Nephron (organoid): ENCODE results near the gene AFAP1L1.

ENCODE experiments used
- H3K27ac Mint-ChIP-seq, 3 experiments: 2 replicates each; pipeline ENCODE4 v1.8.0; 2020; ENCODE audit warnings: mixed read lengths in 3 of 3, mild to moderate bottlenecking in 2 of 3, moderate library complexity in 1 of 3
- H3K27me3 Mint-ChIP-seq: 2 replicates; pipeline ENCODE4 v1.8.0; 2021; ENCODE audit warnings: low read depth, mild to moderate bottlenecking, moderate library complexity, mixed read lengths
- H3K36me3 Mint-ChIP-seq: 2 replicates; pipeline ENCODE4 v1.8.0; 2020; ENCODE audit warnings: low read depth, mixed read lengths
- H3K4me1 Mint-ChIP-seq: 2 replicates; pipeline ENCODE4 v1.8.0; 2020; ENCODE audit warnings: mixed read lengths
- H3K4me3 Mint-ChIP-seq, 3 experiments: 2 replicates each; pipeline ENCODE4 v1.8.0; 2020; ENCODE audit warnings: mild to moderate bottlenecking in 3 of 3, mixed read lengths in 3 of 3, moderate library complexity in 2 of 3
- H3K9me3 Mint-ChIP-seq: 2 replicates; pipeline ENCODE4 v1.8.0; 2020; ENCODE audit warnings: mixed read lengths
- TF ChIP-seq, protein P1 (sequence below), 3 experiments: fragments of 200-600 bp; sonication (generic); IDR thresholded peaks; one replicate each; pipeline ENCODE4 v1.5.0; 2021; ENCODE audit warnings: antibody characterized with exemption in 3 of 3; ENCODE audit not compliant: unreplicated experiment in 3 of 3

The AFAP1L1 gene

DNA sequence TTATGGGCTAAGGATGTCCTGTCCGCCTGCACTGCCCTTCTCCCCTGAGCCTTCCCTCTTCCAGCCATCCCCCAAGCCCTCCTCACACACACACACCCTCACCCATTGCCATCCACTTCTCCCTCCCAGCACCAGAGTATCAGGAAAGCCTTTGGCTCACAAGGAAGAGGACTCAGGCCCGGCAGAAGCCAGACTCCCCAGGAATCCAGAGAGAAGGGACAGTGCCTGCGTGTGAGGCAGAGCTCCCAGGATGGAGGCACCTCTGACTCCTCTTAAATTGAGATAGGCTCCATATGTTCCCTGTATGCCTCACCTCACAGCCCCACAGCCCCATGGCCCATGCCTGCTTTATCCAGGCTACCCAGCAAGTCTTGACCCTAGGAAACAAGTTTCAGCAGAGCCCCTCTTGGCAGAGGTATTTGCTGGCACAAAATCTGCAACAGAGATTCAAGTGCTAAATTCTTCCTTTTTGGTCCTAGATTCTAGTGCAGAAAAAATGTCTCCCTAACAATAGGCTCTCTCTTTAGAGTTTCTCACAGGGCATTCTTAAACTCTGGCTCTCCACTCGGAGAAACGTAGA lies 106.7 kb downstream of the AFAP1L1 start:
- Mint-ChIP-seq H3K36me3 (no peaks in the 10 kb centered on the region), H3K9me3 (no peaks in the 10 kb centered on the region), H3K4me3 (peak overlapping the region; percentile 31 to 88 (median 83)), H3K27me3 (peaks cover 5% of the 10 kb centered on the region), H3K27ac (peak overlapping the region; percentile 80 to 98 (median 96)), H3K4me1 (peaks cover 69% of the 10 kb centered on the region)
- TF ChIP-seq, protein P1, sequence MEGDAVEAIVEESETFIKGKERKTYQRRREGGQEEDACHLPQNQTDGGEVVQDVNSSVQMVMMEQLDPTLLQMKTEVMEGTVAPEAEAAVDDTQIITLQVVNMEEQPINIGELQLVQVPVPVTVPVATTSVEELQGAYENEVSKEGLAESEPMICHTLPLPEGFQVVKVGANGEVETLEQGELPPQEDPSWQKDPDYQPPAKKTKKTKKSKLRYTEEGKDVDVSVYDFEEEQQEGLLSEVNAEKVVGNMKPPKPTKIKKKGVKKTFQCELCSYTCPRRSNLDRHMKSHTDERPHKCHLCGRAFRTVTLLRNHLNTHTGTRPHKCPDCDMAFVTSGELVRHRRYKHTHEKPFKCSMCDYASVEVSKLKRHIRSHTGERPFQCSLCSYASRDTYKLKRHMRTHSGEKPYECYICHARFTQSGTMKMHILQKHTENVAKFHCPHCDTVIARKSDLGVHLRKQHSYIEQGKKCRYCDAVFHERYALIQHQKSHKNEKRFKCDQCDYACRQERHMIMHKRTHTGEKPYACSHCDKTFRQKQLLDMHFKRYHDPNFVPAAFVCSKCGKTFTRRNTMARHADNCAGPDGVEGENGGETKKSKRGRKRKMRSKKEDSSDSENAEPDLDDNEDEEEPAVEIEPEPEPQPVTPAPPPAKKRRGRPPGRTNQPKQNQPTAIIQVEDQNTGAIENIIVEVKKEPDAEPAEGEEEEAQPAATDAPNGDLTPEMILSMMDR (IDR thresholded peaks at IDR 0.05; ENCODE audit: unreplicated experiment in 3 of 3) = no peak

DNA sequence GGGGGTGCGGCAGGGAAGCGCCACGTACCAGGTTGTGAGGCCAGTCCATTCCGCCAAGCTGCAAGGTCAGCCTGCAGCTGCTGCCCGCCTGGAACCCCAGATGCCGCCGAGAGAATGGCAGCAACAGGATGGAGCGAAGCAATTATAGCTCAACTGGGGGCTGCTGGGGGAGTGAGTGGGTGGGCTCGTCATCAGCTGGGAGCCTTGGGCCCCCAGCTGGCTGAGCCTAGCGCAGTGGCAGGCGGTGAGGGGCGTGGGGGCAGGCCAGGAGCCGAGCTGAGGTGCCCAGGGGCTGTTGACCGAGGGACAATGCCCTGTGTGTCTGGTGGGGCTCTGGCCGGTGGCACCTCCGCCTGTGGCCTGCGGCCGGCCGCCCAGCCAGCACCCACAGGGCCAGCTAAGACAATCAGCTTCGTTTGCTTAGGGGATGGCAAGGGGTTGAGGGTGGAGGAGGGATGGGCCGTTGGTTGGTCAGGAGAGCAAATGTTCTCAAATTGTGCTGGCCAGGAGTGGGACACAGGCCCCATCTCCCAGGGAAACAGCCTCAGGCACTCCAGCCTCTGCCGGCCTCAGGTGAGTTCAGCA lies 107.6 kb downstream of the AFAP1L1 start, which contains the start of gene IL17B:
Gene IL17B, minus strand, starts transcription at position 116 of the 585 bp plus-strand sequence. Its CDS starts 67 bp downstream, at position 49.
- peak within 1 kb of the TSS; percentile 40 to 88 (median 83) for H3K4me3 Mint-ChIP-seq
- peaks cover 5% of the 10 kb centered on the region for H3K27me3 Mint-ChIP-seq
- H3K27ac Mint-ChIP-seq = peak within 1 kb of the TSS; percentile 84 to 98 (median 96)
- H3K36me3 Mint-ChIP-seq = no peaks in the 10 kb centered on the region
- peaks cover 77% of the 10 kb centered on the region for H3K4me1 Mint-ChIP-seq
- TF ChIP-seq, protein P1 (IDR thresholded peaks at IDR 0.05; ENCODE audit: unreplicated experiment in 3 of 3) = no peak
- H3K9me3 Mint-ChIP-seq = no peaks in the 10 kb centered on the region

DNA sequence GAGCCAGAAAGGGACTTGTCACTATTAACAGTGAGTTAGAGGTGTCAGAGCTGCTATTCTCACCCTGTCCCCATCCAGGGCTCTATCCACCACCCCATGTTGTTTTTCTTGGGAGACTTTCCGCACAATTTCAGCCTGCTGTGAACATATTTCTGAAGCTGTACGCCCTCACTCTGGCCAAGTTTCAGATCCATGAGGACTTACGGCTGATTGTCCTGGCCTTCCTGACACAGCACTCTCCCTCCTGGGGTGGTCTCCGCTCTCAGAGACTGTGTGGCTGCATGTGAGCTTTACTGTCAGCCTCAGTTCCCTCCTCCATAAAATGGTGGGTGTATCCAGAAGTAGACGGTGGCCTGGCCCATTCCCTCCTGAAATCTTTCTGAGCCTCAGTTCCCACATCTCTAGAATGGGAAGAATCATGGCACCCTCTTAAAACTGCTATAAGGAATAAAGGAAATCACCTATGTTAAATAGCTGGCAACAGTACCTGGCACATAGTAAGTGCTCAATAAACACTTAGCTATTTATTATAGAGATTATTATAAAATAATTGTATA lies 108.2 kb downstream of the AFAP1L1 start:
- Mint-ChIP-seq H3K36me3 (no peaks in the 10 kb centered on the region), H3K9me3 (no peaks in the 10 kb centered on the region), H3K27ac (peak overlapping the region; percentile 84 to 96 (median 89)), H3K4me3 (peak overlapping the region in 2 of 3 experiments; percentile 61 to 88), H3K27me3 (peaks cover 5% of the 10 kb centered on the region), H3K4me1 (peaks cover 81% of the 10 kb centered on the region)
- TF ChIP-seq, protein P1 (IDR thresholded peaks at IDR 0.05; ENCODE audit: unreplicated experiment in 3 of 3) = no peak

DNA sequence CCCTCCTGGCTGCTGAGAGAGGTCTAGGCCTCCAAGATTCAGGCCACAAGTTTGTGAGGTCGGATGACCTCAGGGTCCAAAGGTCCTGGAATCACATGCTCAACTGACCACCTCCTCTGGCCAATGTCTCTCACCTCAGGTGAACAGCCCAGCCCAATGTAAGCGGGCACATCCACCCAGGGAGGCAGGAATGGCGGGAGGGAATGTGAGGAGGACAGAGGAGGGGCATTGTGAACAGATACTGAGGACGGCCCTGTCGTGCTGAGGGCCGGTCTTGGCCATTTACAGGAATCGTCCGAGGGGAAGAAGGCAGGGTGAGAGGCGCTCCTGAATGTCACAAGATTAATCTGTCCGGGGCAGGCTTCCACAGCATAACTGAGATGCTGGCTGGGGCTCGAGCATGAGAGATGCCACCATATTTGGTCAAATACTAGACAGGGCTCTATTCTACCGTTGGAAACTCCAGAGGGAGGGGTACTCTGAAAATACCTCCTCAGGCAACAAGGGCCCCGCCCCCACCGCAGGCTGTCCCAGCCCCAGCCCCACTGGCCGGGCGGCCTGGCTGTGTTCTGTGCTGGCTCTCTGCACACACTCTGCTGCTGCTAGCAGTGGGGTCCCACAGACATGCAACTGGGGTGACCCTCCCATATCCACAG lies 108.9 kb downstream of the AFAP1L1 start:
- H3K27me3 Mint-ChIP-seq = peaks cover 5% of the 10 kb centered on the region
- no peaks in the 10 kb centered on the region for H3K36me3 Mint-ChIP-seq
- H3K9me3 Mint-ChIP-seq = no peaks in the 10 kb centered on the region
- peaks cover 76% of the 10 kb centered on the region for H3K4me1 Mint-ChIP-seq
- TF ChIP-seq, protein P1 (IDR thresholded peaks at IDR 0.05; ENCODE audit: unreplicated experiment in 3 of 3) = no peak
- H3K4me3 Mint-ChIP-seq = peak overlapping the region in 2 of 3 experiments; percentile 9 to 68
- peak overlapping the region; percentile 37 to 96 (median 89) for H3K27ac Mint-ChIP-seq

DNA sequence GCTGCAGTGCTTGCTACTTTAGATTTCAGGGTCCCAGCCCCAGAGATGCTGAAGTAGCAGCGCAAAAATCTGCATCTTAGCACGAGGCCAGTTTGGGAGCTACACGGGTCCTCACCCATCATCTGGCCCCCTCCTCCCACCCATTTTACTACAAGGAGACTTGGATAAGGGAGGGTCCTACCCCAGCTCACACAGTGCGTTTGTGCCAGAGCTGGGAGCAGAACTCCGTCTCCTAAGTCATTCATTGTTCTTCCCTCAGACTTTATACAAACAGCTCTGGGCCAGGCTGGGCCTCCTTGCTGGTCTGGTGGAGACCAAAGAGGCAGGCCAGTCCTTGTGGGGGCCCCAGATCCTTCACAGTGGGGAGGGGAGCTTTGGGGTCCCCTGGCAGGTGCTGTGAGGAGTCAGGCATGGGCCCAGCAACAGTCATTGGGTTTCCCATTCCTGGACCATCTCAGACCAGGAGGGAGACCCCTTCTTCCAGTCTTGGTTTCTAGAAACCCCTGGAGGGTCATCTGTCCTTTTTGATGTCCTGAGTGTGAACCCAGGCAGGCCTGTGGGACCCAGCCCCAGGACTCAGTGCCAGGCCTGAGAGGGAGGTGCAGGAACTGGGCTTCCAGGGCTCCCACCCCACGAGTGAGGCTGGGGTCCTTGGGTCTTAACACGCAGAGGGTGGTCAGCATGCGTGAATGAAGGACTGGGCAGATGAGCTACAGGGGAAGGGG lies 109.8 kb downstream of the AFAP1L1 start:
- TF ChIP-seq, protein P1 (IDR thresholded peaks at IDR 0.05; ENCODE audit: unreplicated experiment in 3 of 3) = no peak
- Mint-ChIP-seq H3K4me1 (peaks cover 79% of the 10 kb centered on the region), H3K27ac (peak overlapping the region; percentile 61 to 96 (median 89)), H3K36me3 (no peaks in the 10 kb centered on the region), H3K9me3 (no peaks in the 10 kb centered on the region), H3K27me3 (no peaks in the 10 kb centered on the region), H3K4me3 (peak overlapping the region in 1 of 3 experiments; percentile 61)
